GM12872 (cell line): ENCODE measurements around the gene MMP24OS.

Source experiments
- TF ChIP-seq, protein P1 (sequence below): IDR thresholded peaks from 3 replicates; pipeline ENCODE4 v1.5.1; 2011; ENCODE audit warnings: low read depth, mild to moderate bottlenecking, low read length, moderate library complexity; ENCODE audit not compliant: insufficient read depth

MMP24OS gene

DNA sequence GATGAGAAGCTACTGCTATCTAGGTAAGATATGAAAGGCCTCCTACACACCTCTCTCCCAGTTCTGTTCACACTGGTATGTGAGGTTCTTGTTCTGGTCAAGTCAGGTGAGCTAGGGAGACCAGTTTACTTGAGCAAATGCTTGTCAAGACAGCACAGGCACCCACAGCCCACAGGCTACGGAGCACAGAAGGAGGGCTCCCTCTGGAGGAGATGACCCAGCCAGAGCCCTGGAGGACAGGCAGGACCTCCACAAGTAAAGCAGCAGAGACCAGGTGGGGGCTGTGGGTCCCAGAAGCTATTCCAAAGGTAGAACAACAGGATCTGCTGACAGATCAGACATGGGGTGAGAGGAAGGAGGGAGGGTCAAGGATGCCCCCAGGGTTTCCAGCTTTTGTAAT, 13.2 kb downstream of the MMP24OS start:
- TF ChIP-seq, protein P1, sequence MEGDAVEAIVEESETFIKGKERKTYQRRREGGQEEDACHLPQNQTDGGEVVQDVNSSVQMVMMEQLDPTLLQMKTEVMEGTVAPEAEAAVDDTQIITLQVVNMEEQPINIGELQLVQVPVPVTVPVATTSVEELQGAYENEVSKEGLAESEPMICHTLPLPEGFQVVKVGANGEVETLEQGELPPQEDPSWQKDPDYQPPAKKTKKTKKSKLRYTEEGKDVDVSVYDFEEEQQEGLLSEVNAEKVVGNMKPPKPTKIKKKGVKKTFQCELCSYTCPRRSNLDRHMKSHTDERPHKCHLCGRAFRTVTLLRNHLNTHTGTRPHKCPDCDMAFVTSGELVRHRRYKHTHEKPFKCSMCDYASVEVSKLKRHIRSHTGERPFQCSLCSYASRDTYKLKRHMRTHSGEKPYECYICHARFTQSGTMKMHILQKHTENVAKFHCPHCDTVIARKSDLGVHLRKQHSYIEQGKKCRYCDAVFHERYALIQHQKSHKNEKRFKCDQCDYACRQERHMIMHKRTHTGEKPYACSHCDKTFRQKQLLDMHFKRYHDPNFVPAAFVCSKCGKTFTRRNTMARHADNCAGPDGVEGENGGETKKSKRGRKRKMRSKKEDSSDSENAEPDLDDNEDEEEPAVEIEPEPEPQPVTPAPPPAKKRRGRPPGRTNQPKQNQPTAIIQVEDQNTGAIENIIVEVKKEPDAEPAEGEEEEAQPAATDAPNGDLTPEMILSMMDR: no peak

DNA sequence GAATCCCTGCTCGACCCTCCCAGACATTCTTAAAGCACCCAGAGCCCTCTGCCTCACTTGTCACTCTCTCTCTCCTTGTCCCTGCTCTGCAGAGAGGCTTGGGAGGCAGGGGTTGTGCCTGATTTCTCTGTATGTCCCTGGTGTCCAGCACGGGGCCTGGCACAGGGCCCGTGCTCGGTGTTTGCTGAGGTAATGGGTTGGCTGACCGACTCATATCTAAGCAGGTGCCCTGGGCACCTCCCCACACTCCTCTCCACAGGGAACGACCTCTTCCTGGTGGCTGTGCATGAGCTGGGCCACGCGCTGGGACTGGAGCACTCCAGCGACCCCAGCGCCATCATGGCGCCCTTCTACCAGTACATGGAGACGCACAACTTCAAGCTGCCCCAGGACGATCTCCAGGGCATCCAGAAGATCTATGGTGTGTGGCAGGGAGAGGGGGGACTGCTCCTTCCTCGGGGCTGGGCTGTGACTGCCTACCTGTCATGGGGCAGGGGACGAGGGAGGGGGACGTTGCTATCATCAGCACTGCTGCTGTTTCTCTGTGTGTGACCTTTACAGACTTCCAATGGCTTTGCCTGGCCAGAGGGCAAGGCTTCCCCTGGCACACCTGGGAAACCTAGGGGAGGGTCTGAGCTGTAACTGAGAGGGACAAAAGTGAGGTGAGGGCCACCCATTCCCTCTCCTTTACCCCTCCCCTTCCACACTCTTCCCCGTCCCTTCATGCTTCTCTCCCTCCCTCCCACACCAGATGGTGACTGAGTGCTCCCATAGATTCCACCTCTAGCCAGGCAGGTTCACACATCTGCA, 14.2 kb downstream of the MMP24OS start:
- TF ChIP-seq, protein P1: no peak

DNA sequence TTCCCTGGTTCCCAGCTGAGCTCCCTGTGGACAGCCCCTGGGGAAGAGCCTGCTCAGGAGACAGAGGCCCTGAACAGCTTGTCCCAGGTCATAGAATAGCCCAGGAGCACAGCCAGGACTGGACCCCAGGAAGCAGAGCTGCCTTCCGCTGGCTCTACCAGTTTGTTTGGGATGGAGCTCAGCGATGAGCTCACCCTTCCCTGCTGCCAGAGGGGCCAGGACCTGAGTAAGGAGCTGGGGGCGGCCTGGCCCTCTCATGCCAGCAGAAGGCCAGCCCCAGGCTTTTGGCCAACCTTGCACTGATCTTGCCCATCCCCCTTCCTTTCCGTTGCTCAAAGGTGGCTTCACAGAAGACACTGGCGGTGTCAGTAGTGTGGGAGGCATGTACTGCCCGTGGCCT, 17.5 kb downstream of the MMP24OS start:
- TF ChIP-seq, protein P1: no peak

DNA sequence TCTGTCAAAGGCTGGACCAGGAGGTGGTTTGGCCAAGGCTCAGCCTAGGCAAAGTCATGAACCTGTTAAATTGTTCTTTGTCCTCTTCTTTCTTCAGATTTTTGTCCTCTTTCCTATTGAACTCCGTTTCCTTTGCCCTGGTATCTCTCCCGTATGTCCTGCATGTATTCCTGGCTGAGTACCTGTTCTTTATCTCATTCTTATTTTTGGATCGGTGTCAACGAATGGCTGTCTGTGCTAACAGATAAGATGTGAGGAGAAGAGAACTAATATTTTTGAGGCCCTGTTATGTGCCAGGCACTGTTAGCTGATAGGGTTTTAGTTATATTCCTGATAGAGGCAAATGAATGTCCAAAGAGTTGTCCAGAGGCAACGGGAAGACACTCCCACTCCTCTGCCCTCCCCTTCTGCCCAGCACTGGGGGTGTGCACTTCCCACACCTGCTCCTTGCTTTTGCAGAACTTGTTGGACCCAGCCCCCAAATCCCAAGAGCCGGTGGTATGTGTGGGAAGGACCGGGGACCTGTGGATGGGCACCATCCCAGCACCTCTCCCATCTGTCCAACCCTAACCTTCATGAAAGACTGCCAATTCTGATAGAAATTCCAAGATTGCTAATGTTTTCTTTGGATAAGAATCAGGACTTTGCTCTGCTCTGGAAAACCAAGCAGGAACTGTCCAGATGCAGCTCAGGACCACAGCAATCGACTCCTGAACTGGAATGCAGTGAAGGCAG, 20.6 kb downstream of the MMP24OS start:
- TF ChIP-seq, protein P1: no peak

DNA sequence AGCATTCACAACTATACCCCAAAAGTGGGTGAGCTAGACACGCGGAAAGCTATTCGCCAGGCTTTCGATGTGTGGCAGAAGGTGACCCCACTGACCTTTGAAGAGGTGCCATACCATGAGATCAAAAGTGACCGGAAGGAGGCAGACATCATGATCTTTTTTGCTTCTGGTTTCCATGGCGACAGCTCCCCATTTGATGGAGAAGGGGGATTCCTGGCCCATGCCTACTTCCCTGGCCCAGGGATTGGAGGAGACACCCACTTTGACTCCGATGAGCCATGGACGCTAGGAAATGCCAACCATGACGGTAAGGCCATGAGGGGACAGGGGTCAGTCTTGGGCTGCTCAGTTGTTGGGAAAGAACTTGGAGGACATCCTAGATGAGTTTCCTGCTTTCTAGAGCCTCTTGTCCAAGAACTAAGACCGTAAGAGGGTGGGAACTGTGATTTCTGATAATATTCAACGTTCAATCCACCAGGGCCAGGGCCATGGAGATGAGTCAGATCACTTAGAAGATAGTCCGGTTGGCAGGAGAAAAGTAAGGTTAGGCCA, 23.4 kb downstream of the MMP24OS start:
- TF ChIP-seq, protein P1: no peak

DNA sequence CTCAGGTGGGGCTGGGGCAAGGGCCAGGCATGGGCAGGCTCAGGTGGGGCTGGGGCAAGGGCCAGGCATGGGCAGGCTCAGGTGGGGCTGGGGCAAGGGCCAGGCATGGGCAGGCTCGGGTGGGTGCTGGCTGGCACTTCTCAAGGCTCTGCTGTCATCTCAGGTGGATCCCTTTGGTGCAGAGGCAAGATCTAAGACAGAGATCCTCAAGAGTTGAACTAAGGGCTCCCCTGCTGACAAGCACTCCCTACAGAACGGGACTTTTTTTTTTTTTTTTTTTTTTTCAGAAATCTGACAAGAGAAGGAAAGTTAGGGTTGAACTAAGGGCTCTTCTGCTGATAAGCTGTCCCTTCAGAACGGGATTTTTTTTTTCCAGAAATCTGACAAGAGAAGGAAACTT, 24.9 kb downstream of the MMP24OS start:
- TF ChIP-seq, protein P1: no peak

DNA sequence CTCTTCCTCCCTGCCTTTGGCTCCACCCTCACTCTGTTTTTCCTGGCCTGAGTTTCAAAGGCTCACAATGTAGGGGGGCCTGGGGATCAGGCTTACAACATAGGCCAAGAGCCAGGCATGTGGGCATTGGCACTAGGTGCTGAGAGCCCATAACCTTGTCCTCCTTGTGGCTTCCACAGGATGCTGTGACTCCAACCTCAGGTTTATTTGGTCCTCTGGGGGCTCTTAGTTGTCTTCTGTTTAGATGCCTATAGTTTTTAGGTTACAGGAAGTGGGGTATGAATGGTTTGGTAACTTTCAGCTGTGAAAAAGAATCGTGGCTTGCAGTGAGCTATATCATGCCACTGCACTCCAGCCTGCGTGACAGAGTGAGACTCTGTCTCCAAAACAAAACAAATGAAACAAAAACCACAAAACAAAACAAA, 25.9 kb downstream of the MMP24OS start:
- TF ChIP-seq, protein P1: no peak
